Smooth muscle cell (in vitro differentiated cells): ENCODE measurements around the gene LKAAEAR1. TPM values are rescaled to one million over a fixed set of nuclear protein-coding genes. Genes with fewer than 3 reads are reported as not detected.

Experiments
- DNase-seq: peaks from one replicate; lab custom pipeline; 2025; ENCODE audit not compliant: unreplicated experiment; lab: John Stamatoyannopoulos, UW
- H2AFZ ChIP-seq: fragments of 200-600 bp; sonication (generic); 2 replicates; pipeline ENCODE4 v1.6.0; 2016; ENCODE audit warnings: antibody characterized with exemption, low read depth, mild to moderate bottlenecking
- H3F3A ChIP-seq: fragments of 200-600 bp; sonication (generic); 2 replicates; pipeline ENCODE4 v1.6.0; 2017; ENCODE audit warnings: antibody characterized with exemption, low read depth
- H3K27ac ChIP-seq: fragments of 200-600 bp; sonication (generic); 2 replicates; pipeline ENCODE4 v1.5.1; 2016; ENCODE audit warnings: low read depth, mild to moderate bottlenecking
- H3K27me3 ChIP-seq: fragments of 200-600 bp; sonication (generic); 2 replicates; pipeline ENCODE4 v1.6.1; 2016; ENCODE audit warnings: low read depth, mild to moderate bottlenecking
- H3K36me3 ChIP-seq: fragments of 200-600 bp; sonication (generic); 2 replicates; pipeline ENCODE4 v1.5.1; 2016; ENCODE audit warnings: low read depth
- H3K4me1 ChIP-seq: fragments of 200-600 bp; sonication (generic); 2 replicates; pipeline ENCODE4 v1.5.1; 2016; ENCODE audit warnings: low read depth
- H3K4me2 ChIP-seq: fragments of 200-600 bp; sonication (generic); 2 replicates; pipeline ENCODE4 v1.6.0; 2016; ENCODE audit warnings: mild to moderate bottlenecking
- H3K4me3 ChIP-seq: fragments of 200-600 bp; sonication (generic); 2 replicates; pipeline ENCODE4 v1.5.1; 2016; ENCODE audit warnings: mild to moderate bottlenecking
- H3K79me2 ChIP-seq: fragments of 200-600 bp; sonication (generic); 2 replicates; pipeline ENCODE4 v1.6.0; 2016; ENCODE audit warnings: low read depth, mild to moderate bottlenecking
- H3K9ac ChIP-seq: fragments of 200-600 bp; sonication (generic); 2 replicates; pipeline ENCODE4 v1.6.0; 2016; ENCODE audit warnings: low read depth
- H3K9me3 ChIP-seq: fragments of 200-600 bp; sonication (generic); replicated peaks from 2 replicates; pipeline ENCODE4 v1.5.1; 2016; ENCODE audit warnings: low read depth
- H4K20me1 ChIP-seq: fragments of 200-600 bp; sonication (generic); 2 replicates; pipeline ENCODE4 v1.6.0; 2016; ENCODE audit warnings: low read depth
- WGBS: methylation state at CpG from one replicate; pipeline ENCODE4 v1.1.7; 2016; ENCODE audit warnings: low lambda C conversion rate; 5-methylcytosine and 5-hydroxymethylcytosine counted together
- polyA plus RNA-seq: library from polyadenylated mRNA; unstranded; fragments of >200 nt; fragmentation: Nextera tagmentation; extraction: Ambion mirVana; gene quantifications from 2 replicates; pipeline ENCODE4 v1.2.1, GENCODE V29; 2016
- total RNA-seq: library from RNA; depleted of rRNA; stranded (reverse); fragments of >200 nt; gene quantifications from 2 replicates; pipeline ENCODE4 v1.2.3, GENCODE V29; 2014
- TF ChIP-seq, protein P1 (sequence below): fragments of 200-600 bp; sonication (generic); IDR thresholded peaks from 2 replicates; pipeline ENCODE4 v1.5.1; 2017; ENCODE audit warnings: borderline replicate concordance, mild to moderate bottlenecking, antibody characterized with exemption; ENCODE audit not compliant: insufficient read depth, poor library complexity, severe bottlenecking

LKAAEAR1 gene
- total and polyA plus RNA-seq, 2 experiments from 2014 or later, result 0.79 TPM; not detected in 1

DNA sequence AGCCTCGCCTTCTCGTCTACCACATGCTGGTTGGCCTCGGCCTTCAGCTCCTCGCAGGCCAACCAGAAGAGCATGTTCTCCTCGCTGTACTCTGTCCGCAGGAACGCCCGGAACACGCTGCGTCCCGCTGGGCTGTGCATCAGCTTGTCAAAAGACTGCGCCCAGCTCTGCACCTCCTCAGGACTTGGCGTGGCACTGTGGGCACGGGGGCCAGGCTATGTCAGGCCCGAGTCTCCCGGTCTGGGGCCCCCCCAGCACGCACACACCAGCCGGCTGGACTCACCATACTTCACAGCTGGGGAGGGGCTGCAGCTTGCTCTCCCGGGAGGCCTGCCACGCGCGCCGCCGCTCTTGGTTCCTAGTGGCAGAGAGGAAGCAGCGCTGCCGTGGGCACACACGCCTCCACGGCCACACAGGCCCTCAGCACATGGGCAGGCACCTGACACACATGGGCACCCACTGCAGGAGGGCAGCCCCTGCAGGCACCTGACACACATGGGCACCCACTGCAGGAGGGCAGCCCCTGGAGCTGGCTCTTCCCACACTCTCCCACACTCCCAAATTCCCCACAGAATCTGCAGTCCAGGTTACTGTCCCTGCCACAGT, 9.9 kb downstream of the LKAAEAR1 start:
- H2AFZ ChIP-seq, result no peak overlapping the region
- H3K4me2 ChIP-seq, result no peak overlapping the region
- no peak overlapping the region for H3K9ac ChIP-seq
- H3F3A ChIP-seq, result no peaks in the 10 kb centered on the region
- H3K4me3 ChIP-seq, result no peak overlapping the region
- H3K4me1 ChIP-seq, result peaks cover 5% of the 10 kb centered on the region
- TF ChIP-seq, protein P1, sequence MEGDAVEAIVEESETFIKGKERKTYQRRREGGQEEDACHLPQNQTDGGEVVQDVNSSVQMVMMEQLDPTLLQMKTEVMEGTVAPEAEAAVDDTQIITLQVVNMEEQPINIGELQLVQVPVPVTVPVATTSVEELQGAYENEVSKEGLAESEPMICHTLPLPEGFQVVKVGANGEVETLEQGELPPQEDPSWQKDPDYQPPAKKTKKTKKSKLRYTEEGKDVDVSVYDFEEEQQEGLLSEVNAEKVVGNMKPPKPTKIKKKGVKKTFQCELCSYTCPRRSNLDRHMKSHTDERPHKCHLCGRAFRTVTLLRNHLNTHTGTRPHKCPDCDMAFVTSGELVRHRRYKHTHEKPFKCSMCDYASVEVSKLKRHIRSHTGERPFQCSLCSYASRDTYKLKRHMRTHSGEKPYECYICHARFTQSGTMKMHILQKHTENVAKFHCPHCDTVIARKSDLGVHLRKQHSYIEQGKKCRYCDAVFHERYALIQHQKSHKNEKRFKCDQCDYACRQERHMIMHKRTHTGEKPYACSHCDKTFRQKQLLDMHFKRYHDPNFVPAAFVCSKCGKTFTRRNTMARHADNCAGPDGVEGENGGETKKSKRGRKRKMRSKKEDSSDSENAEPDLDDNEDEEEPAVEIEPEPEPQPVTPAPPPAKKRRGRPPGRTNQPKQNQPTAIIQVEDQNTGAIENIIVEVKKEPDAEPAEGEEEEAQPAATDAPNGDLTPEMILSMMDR, result no peak
- WGBS, result 96% methylated on average over 27 of the region's 28 CpGs
- no peaks in the 10 kb centered on the region for H3K27me3 ChIP-seq
- no peaks in the 10 kb centered on the region for H3K79me2 ChIP-seq
- DNase-seq, result no peak
- H3K27ac ChIP-seq, result no peak overlapping the region
- no peaks in the 10 kb centered on the region for H3K36me3 ChIP-seq
- no peaks in the 10 kb centered on the region for H3K9me3 ChIP-seq
- H4K20me1 ChIP-seq, result no peaks in the 10 kb centered on the region

- no peaks in the 10 kb centered on the region for H3K9me3 ChIP-seq
- H3K4me2 ChIP-seq, result no peak overlapping the region
- no peaks in the 10 kb centered on the region for H3F3A ChIP-seq
- no peak overlapping the region for H2AFZ ChIP-seq
- H3K4me1 ChIP-seq, result no peaks in the 10 kb centered on the region
- TF ChIP-seq, protein P1, result no peak
- no peaks in the 10 kb centered on the region for H4K20me1 ChIP-seq
- H3K27ac ChIP-seq, result no peak overlapping the region
- WGBS, result 96% methylated on average over 35 of the region's 37 CpGs
- no peak overlapping the region for H3K4me3 ChIP-seq
- H3K36me3 ChIP-seq, result no peaks in the 10 kb centered on the region
- H3K9ac ChIP-seq, result no peak overlapping the region
- H3K79me2 ChIP-seq, result no peaks in the 10 kb centered on the region
- H3K27me3 ChIP-seq, result no peaks in the 10 kb centered on the region
- DNase-seq, result no peak
Measured at GRCh38 chr20:64073476-64074183, 10.6 kb downstream of the LKAAEAR1 start.

GRCh38 chr20:64072498-64073063, 11.6 kb downstream of the LKAAEAR1 start:
- Histone ChIP-seq H3F3A (no peaks in the 10 kb centered on the region), H3K27ac (no peak overlapping the region), H3K27me3 (no peaks in the 10 kb centered on the region), H3K9ac (no peak overlapping the region), H3K4me2 (no peak overlapping the region), H3K79me2 (no peaks in the 10 kb centered on the region), H4K20me1 (no peaks in the 10 kb centered on the region), H3K36me3 (no peaks in the 10 kb centered on the region), H2AFZ (no peak overlapping the region), H3K4me1 (no peaks in the 10 kb centered on the region), H3K4me3 (no peak overlapping the region), H3K9me3 (no peaks in the 10 kb centered on the region)
- DNase-seq, result no peak
- WGBS, result 96% methylated on average over 14 of the region's 14 CpGs
- TF ChIP-seq, protein P1, result no peak
